HG03135 (cell line): ENCODE measurements around the gene FLVCR1.
"Not testable (repeated sequence)": the region's sequence is repeated elsewhere in the genome, so short reads cannot be mapped to it uniquely, and the experiment has no call there.

Source experiments
- ATAC-seq: cut with Tn5 transposase; IDR thresholded peaks from one replicate; pipeline ENCODE4 v1.9.1; 2021; ENCODE audit warnings: mild to moderate bottlenecking, moderate library complexity; ENCODE audit not compliant: unreplicated experiment

FLVCR1 gene

GRCh38 chr1:212857992-212858460 lies at the start of gene FLVCR1:
Gene FLVCR1, plus strand, starts transcription at chr1:212858275. Its CDS starts 178 bp downstream, at chr1:212858453.
- ATAC-seq, result peak; percentile 97

- ATAC-seq, result no peak
Observed at GRCh38 chr1:212814537-212815334, 43.3 kb upstream of the FLVCR1 start.

GRCh38 chr1:212816567-212817278 lies 41.4 kb upstream of the FLVCR1 start:
- no peak for ATAC-seq

GRCh38 chr1:212819726-212820125 lies 38.3 kb upstream of the FLVCR1 start:
- ATAC-seq, result no peak

- ATAC-seq, result no peak
Observed at GRCh38 chr1:212820969-212821368, 37.1 kb upstream of the FLVCR1 start.

GRCh38 chr1:212822956-212823355 lies 35.1 kb upstream of the FLVCR1 start:
- ATAC-seq, result no peak

GRCh38 chr1:212824201-212824600 lies 33.9 kb upstream of the FLVCR1 start:
- no peak for ATAC-seq

GRCh38 chr1:212825798-212826452 lies 32.1 kb upstream of the FLVCR1 start:
- no peak for ATAC-seq

- ATAC-seq, result no peak
Observed at GRCh38 chr1:212827171-212827776, 30.8 kb upstream of the FLVCR1 start.

- no peak for ATAC-seq
Observed at GRCh38 chr1:212827831-212828278, 30.2 kb upstream of the FLVCR1 start.

- ATAC-seq, result no peak
Observed at GRCh38 chr1:212828395-212828794, 29.7 kb upstream of the FLVCR1 start.

GRCh38 chr1:212833211-212834207 lies 24.6 kb upstream of the FLVCR1 start:
- ATAC-seq, result not testable (repeated sequence)

- no peak for ATAC-seq
Observed at GRCh38 chr1:212838145-212838544, 19.9 kb upstream of the FLVCR1 start.

- ATAC-seq, result not testable (repeated sequence)
Observed at GRCh38 chr1:212844521-212844920, 13.6 kb upstream of the FLVCR1 start.

GRCh38 chr1:212847549-212847948 lies 10.5 kb upstream of the FLVCR1 start, which contains the start of gene SPATA45:
Gene SPATA45, minus strand, starts transcription at chr1:212847649. Its CDS starts 11,500 bp downstream, at chr1:212836149.
- no peak for ATAC-seq

- ATAC-seq, result no peak
Observed at GRCh38 chr1:212852105-212852688, 5.9 kb upstream of the FLVCR1 start.

GRCh38 chr1:212853658-212854057 lies 4.4 kb upstream of the FLVCR1 start:
- ATAC-seq, result no peak

- no peak for ATAC-seq
Observed at GRCh38 chr1:212856755-212857154, 1.3 kb upstream of the FLVCR1 start.
